ENCODE data around the gene GPD2. TPM values are rescaled to one million over a fixed set of nuclear protein-coding genes. Genes with fewer than 3 reads are reported as not detected.

The GPD2 gene
- total and polyA plus RNA-seq, 2 of the 13 experiments (the other 11 are each of a cell fraction or from before 2014, with no cell fraction given), result not detected

GRCh38 chr2:156455361-156455975 lies 19.3 kb downstream of the GPD2 start:
- BruUV-seq (replicated peaks), result no TSS peak
- in situ Hi-C loops (cut with HindIII; ENCODE audit: extremely low pct_ligation_motif_present, low pct_unique_long_range_greater_than_20kb) (no loop called here), intact Hi-C loops (cut with micrococcal nuclease; ENCODE audit: unreplicated experiment) (no loop called here)
- no peak overlapping the region for H3K9ac ChIP-seq (ENCODE audit: insufficient read depth, low read depth, low read length)
- POLR2A ChIA-PET, result no interaction called here
- 2% methylated on average over 2 of the region's 2 CpGs for WGBS (ENCODE audit: low lambda C conversion rate)
- ATAC-seq, result no peak
- H4K20me1 ChIP-seq (ENCODE audit: insufficient read depth, low read length), result no peaks in the 10 kb centered on the region
- H3K27ac ChIP-seq (ENCODE audit: extremely low read length, insufficient read depth, low read length), result no peak overlapping the region
- H2AFZ ChIP-seq (ENCODE audit: low read length), result no peak overlapping the region
- peaks cover 12% of the 10 kb centered on the region; the same call in 1 of the 2 replicates for H3K9me3 ChIP-seq (ENCODE audit: low read length)
- H3K27me3 ChIP-seq (ENCODE audit: control insufficient read depth in 1 of 2, insufficient read depth in 2 of 2, low read length in 2 of 2), result no peaks in the 10 kb centered on the region
- no peak overlapping the region for H3K4me2 ChIP-seq (ENCODE audit: low read depth, low read length)
- FAIRE-seq, result no peak
- CTCF ChIA-PET (ENCODE audit: low intra/inter-chr PET ratio, low total read pairs), result no interaction called here
- TF ChIP-seq MLLT10 (CRISPR knock-in tag; IDR thresholded peaks at IDR 0.05) (no peak), ZFX (CRISPR knock-in tag; IDR thresholded peaks at IDR 0.05; ENCODE audit: low read depth) (no peak), ZNF354B (CRISPR knock-in tag; IDR thresholded peaks at IDR 0.05) (no peak), SMAD3 (CRISPR knock-in tag; IDR thresholded peaks at IDR 0.05) (no peak), ZC3H4 (CRISPR knock-in tag; IDR thresholded peaks at IDR 0.05; ENCODE audit: borderline replicate concordance) (no peak), HOXD1 (CRISPR knock-in tag; IDR thresholded peaks at IDR 0.05) (no peak)
- H3K79me2 ChIP-seq (ENCODE audit: insufficient read depth, low read length), result no peaks in the 10 kb centered on the region
- DNase-seq (ENCODE audit: low spot score), result no peak
- H3K36me3 ChIP-seq (replicated peaks in 1 of 2; ENCODE audit: control insufficient read depth in 1 of 2, insufficient read depth in 2 of 2, low read length in 2 of 2), result no peaks in the 10 kb centered on the region
- H3K4me3 ChIP-seq (replicated peaks in 1 of 3; ENCODE audit: insufficient read depth in 1 of 3, low read depth in 2 of 3, low read length in 3 of 3), result no peak overlapping the region
- no peaks in the 10 kb centered on the region for H3K4me1 ChIP-seq (ENCODE audit: insufficient read depth, low read length)

- no peak overlapping the region for H3K4me3 ChIP-seq (replicated peaks in 1 of 3; ENCODE audit: insufficient read depth in 1 of 3, low read depth in 2 of 3, low read length in 3 of 3)
- in situ Hi-C loops (cut with HindIII; ENCODE audit: extremely low pct_ligation_motif_present, low pct_unique_long_range_greater_than_20kb), result no loop called here
- H3K4me1 ChIP-seq (ENCODE audit: insufficient read depth, low read length), result no peaks in the 10 kb centered on the region
- BruUV-seq (replicated peaks), result no TSS peak
- ATAC-seq, result no peak
- H4K20me1 ChIP-seq (ENCODE audit: insufficient read depth, low read length), result no peaks in the 10 kb centered on the region
- ChIA-PET POLR2A (no interaction called here), CTCF (ENCODE audit: low intra/inter-chr PET ratio, low total read pairs) (no interaction called here)
- no peaks in the 10 kb centered on the region for H3K36me3 ChIP-seq (replicated peaks in 1 of 2; ENCODE audit: control insufficient read depth in 1 of 2, insufficient read depth in 2 of 2, low read length in 2 of 2)
- DNase-seq (ENCODE audit: low spot score), result no peak
- H3K27ac ChIP-seq (ENCODE audit: extremely low read length, insufficient read depth, low read length), result no peak overlapping the region
- intact Hi-C loops (cut with micrococcal nuclease; ENCODE audit: unreplicated experiment), result no loop called here
- no peaks in the 10 kb centered on the region for H3K27me3 ChIP-seq (ENCODE audit: control insufficient read depth in 1 of 2, insufficient read depth in 2 of 2, low read length in 2 of 2)
- H2AFZ ChIP-seq (ENCODE audit: low read length), result no peak overlapping the region
- H3K79me2 ChIP-seq (ENCODE audit: insufficient read depth, low read length), result no peaks in the 10 kb centered on the region
- no peak overlapping the region for H3K4me2 ChIP-seq (ENCODE audit: low read depth, low read length)
- peaks cover 12% of the 10 kb centered on the region; the same call in 1 of the 2 replicates for H3K9me3 ChIP-seq (ENCODE audit: low read length)
- no peak for FAIRE-seq
- WGBS (ENCODE audit: low lambda C conversion rate), result 17% methylated on average over 3 of the region's 3 CpGs
- no peak overlapping the region for H3K9ac ChIP-seq (ENCODE audit: insufficient read depth, low read depth, low read length)
- no peak for TF ChIP-seq KLF12 (CRISPR knock-in tag; IDR thresholded peaks at IDR 0.05; ENCODE audit: borderline replicate concordance)
- no peak for TF ChIP-seq ZMYM4 (CRISPR knock-in tag; IDR thresholded peaks at IDR 0.05)
- TF ChIP-seq FOXO4 (CRISPR knock-in tag; conservative IDR thresholded peaks at IDR 0.05), result no peak
- TF ChIP-seq ZNF142 (CRISPR knock-in tag; IDR thresholded peaks at IDR 0.05), result no peak
Measured at GRCh38 chr2:156456616-156457015, 20.4 kb downstream of the GPD2 start.
